Right lobe of liver (tissue), 6 donors: Measurements from ENCODE around the gene CFAP20DC. TPM values are rescaled to one million over a fixed set of nuclear protein-coding genes. Genes with fewer than 3 reads are reported as not detected.
"Not testable (repeated sequence)": the region's sequence is repeated elsewhere in the genome, so short reads cannot be mapped to it uniquely, and the experiment has no call there.

Experiments used
- ATAC-seq, 4 donors: fragments of 200-7000 bp; cut with Tn5 transposase; one replicate each; pipeline ENCODE4 v1.9.1; 2020; ENCODE audit warnings: mild to moderate bottlenecking in 4 of 4, moderate library complexity in 4 of 4
- DNase-seq, 3 donors: peaks; one replicate each; pipeline ENCODE4 v3.0.0-alpha.2; 2020
- H3K27ac ChIP-seq, 3 donors: fragments of 200-600 bp; one replicate each; pipeline ENCODE4 v1.8.0; 2022
- H3K27me3 ChIP-seq, 2 donors: fragments of 200-600 bp; one replicate each; pipeline ENCODE4 v1.8.0; 2022
- H3K36me3 ChIP-seq, 4 donors: fragments of 200-600 bp; sonication (generic) in 1 of 4; one replicate each; pipeline versions ENCODE4 v1.5.1 to v1.8.0; 2017 to 2022; ENCODE audit warnings: control low read depth in 1 of 4
- H3K4me1 ChIP-seq, 4 donors: fragments of 200-600 bp; sonication (generic) in 1 of 4; one replicate each; pipeline versions ENCODE4 v1.5.1 to v1.8.0; 2017 to 2022; ENCODE audit warnings: control low read depth in 1 of 4
- H3K4me3 ChIP-seq, 3 donors: fragments of 200-600 bp; one replicate each; pipeline ENCODE4 v1.8.0; 2022
- H3K9me3 ChIP-seq, 4 donors: fragments of 200-600 bp; sonication (generic) in 1 of 4; one replicate each; pipeline versions ENCODE4 v1.5.1 to v1.8.0; 2017 to 2022; ENCODE audit warnings: control low read depth in 1 of 4
- POLR2A ChIP-seq: fragments of 450-650 bp; IDR thresholded peaks from one replicate; pipeline ENCODE4 v1.6.1; 2017; ENCODE audit warnings: antibody characterized with exemption, mild to moderate bottlenecking
- WGBS: methylation state at CpG from one replicate; pipeline ENCODE4 v1.1.6; 2018; ENCODE audit warnings: low coverage, low lambda C conversion rate; ENCODE audit not compliant: insufficient coverage; ENCODE audit errors: missing lambda C conversion rate; 5-methylcytosine and 5-hydroxymethylcytosine counted together
- intact Hi-C, 2 donors: fragments of 100-400 bp; cut with DNase I; formaldehyde crosslinking; loops; one replicate each; pipeline versions ENCODE4 v1.11.2 to v1.14.1; 2022
- total RNA-seq, 6 experiments: library from RNA; depleted of rRNA in 2 of 6; stranded (reverse); fragments of >200 nt in 2 of 6; fragmentation: NEBNext Ultra II Directional in 3 of 6; extraction: Animal tissue kit (Norgen Biotek cat#: 25700) in 3 of 6; gene quantifications; one replicate each; pipeline versions ENCODE4 v1.1.0 to v1.2.4, GENCODE V29; 2016 to 2023
- TF ChIP-seq, protein P1 (sequence below), 4 donors: fragments of 200-600 bp in 3 of 4; fragments of 450-650 bp in 1 of 4; IDR thresholded peaks; one replicate each; pipeline versions ENCODE4 v1.5.1 to v1.8.0; 2016 to 2022; ENCODE audit warnings: antibody characterized with exemption in 4 of 4, mild to moderate bottlenecking in 2 of 4
- donor health status: DM: no; HTN: yes; CAD: no.
- donor health status: DM: no; HTN: no; CAD: no.
- donor health status: DM: no; HTN: no; CAD: no.
- donor health status: DM: no; HTN: yes; CAD: no.
- donor health status: DM: no; HTN: yes; CAD: no.

Gene CFAP20DC
- total RNA-seq, 6 experiments from 2014 or later, result 0.67 to 2.7 (median 1.5) TPM

- intact Hi-C loops, result no loop called here
- TF ChIP-seq, protein P1, sequence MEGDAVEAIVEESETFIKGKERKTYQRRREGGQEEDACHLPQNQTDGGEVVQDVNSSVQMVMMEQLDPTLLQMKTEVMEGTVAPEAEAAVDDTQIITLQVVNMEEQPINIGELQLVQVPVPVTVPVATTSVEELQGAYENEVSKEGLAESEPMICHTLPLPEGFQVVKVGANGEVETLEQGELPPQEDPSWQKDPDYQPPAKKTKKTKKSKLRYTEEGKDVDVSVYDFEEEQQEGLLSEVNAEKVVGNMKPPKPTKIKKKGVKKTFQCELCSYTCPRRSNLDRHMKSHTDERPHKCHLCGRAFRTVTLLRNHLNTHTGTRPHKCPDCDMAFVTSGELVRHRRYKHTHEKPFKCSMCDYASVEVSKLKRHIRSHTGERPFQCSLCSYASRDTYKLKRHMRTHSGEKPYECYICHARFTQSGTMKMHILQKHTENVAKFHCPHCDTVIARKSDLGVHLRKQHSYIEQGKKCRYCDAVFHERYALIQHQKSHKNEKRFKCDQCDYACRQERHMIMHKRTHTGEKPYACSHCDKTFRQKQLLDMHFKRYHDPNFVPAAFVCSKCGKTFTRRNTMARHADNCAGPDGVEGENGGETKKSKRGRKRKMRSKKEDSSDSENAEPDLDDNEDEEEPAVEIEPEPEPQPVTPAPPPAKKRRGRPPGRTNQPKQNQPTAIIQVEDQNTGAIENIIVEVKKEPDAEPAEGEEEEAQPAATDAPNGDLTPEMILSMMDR (IDR thresholded peaks at IDR 0.05), result no peak
- no peak for TF ChIP-seq POLR2A
- WGBS, result 60% methylated on average over 2 of the region's 3 CpGs
- Histone ChIP-seq H3K4me3 (no peak overlapping the region), H3K36me3 (no peaks in the 10 kb centered on the region), H3K4me1 (no peaks in the 10 kb centered on the region), H3K27ac (no peak overlapping the region), H3K27me3 (no peaks in the 10 kb centered on the region), H3K9me3 (no peaks in the 10 kb centered on the region)
- ATAC-seq (no peak), DNase-seq (no peak)
These were observed 329.3 kb downstream of the CFAP20DC start for GRCh38 chr3:58720526-58720925.

GRCh38 chr3:58719684-58720083 lies 330.1 kb downstream of the CFAP20DC start:
- TF ChIP-seq, protein P1 (IDR thresholded peaks at IDR 0.05), result no peak
- TF ChIP-seq POLR2A, result no peak
- no peak overlapping the region for H3K27ac ChIP-seq
- no peaks in the 10 kb centered on the region for H3K4me1 ChIP-seq
- H3K36me3 ChIP-seq, result no peaks in the 10 kb centered on the region
- ATAC-seq (peak in 2 of 4 donors; percentile 42 to 44), DNase-seq (peak in 1 of 3 donors; percentile 27)
- no peak overlapping the region for H3K4me3 ChIP-seq
- H3K9me3 ChIP-seq, result no peaks in the 10 kb centered on the region
- intact Hi-C loops, result no loop called here
- 38% methylated on average over 2 of the region's 2 CpGs for WGBS
- no peaks in the 10 kb centered on the region for H3K27me3 ChIP-seq

DNA sequence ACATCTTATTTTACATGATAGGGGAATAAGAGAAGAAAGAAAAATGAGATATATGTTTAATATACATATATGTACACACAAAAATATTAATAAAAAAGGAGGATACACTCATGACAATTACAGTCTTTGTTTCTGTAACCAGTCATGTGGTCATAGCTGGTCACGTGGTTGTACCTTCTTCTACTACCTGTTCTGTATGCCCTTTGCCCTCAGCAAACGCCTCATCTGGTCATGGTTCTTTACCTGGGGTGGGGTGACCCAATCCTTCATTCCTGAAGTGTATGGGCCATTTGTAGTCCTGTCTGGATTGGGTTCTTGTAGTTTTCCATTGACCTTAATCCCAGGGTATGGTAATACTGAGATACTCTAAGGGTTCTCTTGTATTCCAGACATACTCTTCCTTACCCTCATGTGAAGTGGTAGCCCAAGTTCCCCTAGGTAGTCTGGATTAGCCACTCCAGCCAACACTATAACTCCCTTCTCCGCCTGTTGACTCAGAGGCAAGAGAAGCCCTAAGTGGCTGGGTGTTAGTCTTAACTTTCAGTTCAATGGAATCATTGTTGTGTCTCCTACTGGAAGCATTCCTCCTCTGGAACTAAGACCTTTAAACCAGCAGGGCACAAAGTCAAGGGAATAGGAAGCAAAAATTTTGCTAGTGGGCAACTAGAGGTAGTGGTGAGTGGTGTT lies 336.0 kb downstream of the CFAP20DC start:
- no peak for TF ChIP-seq POLR2A
- TF ChIP-seq, protein P1 (IDR thresholded peaks at IDR 0.05), result no peak
- H3K27me3 ChIP-seq, result no peaks in the 10 kb centered on the region
- no peaks in the 10 kb centered on the region for H3K36me3 ChIP-seq
- ATAC-seq, result no peak
- intact Hi-C loops, result no loop called here
- no peak overlapping the region for H3K4me3 ChIP-seq
- H3K4me1 ChIP-seq, result peaks cover 0 to under 1% (median 0%) of the 10 kb centered on the region in 4 donors
- H3K9me3 ChIP-seq, result no peaks in the 10 kb centered on the region
- no peak overlapping the region for H3K27ac ChIP-seq
- DNase-seq, result no peak
- 62% methylated on average over 3 of the region's 3 CpGs for WGBS

GRCh38 chr3:58711871-58712270 lies 338.0 kb downstream of the CFAP20DC start:
- no peaks in the 10 kb centered on the region for H3K27me3 ChIP-seq
- H3K4me1 ChIP-seq, result peaks cover 0 to 21% (median 6%) of the 10 kb centered on the region in 4 donors
- no peak for DNase-seq
- no peaks in the 10 kb centered on the region for H3K9me3 ChIP-seq
- H3K27ac ChIP-seq, result no peak overlapping the region
- 58% methylated on average over 3 of the region's 8 CpGs for WGBS
- ATAC-seq, result no peak
- H3K36me3 ChIP-seq, result no peaks in the 10 kb centered on the region
- no peak overlapping the region for H3K4me3 ChIP-seq
- TF ChIP-seq, protein P1 (IDR thresholded peaks at IDR 0.05), result no peak
- no peak for TF ChIP-seq POLR2A
- intact Hi-C loops, result no loop called here

DNA sequence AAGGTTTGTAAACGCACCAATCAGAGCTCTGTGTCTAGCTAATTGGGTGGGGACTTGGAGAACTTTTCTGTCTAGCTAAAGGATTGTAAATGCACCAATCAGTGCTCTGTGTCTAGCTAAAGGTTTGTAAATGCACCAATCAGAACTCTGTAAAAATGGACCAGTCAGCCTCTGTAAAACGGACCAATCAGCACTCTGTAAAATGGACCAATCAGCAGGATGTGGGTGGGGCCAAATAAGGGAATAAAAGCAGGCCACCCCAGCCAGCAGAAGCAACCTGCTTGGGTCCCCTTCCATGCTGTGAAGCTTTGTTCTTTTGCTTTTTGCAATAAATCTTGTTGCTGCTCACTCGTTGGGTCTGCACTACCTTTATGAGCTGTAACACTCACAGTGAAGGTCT lies 340.8 kb downstream of the CFAP20DC start:
- Histone ChIP-seq H3K4me1 (peaks cover 0 to 23% (median 8%) of the 10 kb centered on the region in 4 donors), H3K27ac (peak overlapping the region in 1 of 3 donors; percentile 57)
- H3K4me3 ChIP-seq, H3K9me3 ChIP-seq, H3K36me3 ChIP-seq, intact Hi-C loops, H3K27me3 ChIP-seq, DNase-seq, ATAC-seq: not testable (repeated sequence)
- WGBS, result 61% methylated on average over 2 of the region's 3 CpGs
